Panc1 (cell line): ENCODE results near the gene FRK.

Experiments
- SIN3A ChIP-seq: IDR thresholded peaks from 2 replicates; pipeline ENCODE4 v1.6.1; 2012; ENCODE audit warnings: low read depth, mild to moderate bottlenecking, low read length, moderate library complexity, borderline replicate concordance; ENCODE audit not compliant: insufficient read depth
- TF ChIP-seq, protein P1 (sequence below): fragments of 450-650 bp; IDR thresholded peaks from 2 replicates; pipeline ENCODE4 v1.5.1; 2017; ENCODE audit warnings: mild to moderate bottlenecking

DNA sequence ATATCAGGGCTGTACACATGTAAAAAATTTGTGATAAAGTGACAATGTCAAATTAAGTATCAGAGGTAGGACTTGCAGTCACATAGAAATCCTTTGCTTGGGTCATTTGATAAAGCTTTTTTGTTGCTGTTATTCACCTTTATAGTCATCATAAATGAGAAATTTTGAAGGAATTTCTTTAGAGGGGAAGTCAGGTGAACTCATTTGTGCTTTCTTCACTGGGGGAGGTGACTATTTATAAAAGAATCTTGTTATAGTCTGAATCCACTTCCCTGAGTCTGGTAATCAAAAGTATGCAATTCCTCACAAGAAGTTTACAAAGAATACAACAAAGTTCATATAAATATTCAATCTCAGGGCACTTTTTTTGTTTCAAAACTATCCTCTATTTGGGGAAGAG is 47.7 kb downstream of the FRK start:
- TF ChIP-seq, protein P1, sequence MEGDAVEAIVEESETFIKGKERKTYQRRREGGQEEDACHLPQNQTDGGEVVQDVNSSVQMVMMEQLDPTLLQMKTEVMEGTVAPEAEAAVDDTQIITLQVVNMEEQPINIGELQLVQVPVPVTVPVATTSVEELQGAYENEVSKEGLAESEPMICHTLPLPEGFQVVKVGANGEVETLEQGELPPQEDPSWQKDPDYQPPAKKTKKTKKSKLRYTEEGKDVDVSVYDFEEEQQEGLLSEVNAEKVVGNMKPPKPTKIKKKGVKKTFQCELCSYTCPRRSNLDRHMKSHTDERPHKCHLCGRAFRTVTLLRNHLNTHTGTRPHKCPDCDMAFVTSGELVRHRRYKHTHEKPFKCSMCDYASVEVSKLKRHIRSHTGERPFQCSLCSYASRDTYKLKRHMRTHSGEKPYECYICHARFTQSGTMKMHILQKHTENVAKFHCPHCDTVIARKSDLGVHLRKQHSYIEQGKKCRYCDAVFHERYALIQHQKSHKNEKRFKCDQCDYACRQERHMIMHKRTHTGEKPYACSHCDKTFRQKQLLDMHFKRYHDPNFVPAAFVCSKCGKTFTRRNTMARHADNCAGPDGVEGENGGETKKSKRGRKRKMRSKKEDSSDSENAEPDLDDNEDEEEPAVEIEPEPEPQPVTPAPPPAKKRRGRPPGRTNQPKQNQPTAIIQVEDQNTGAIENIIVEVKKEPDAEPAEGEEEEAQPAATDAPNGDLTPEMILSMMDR, result no peak
- no peak for TF ChIP-seq SIN3A
